GM21423 (cell line): ENCODE measurements around the gene KRT27.
"Not testable (repeated sequence)": the region's sequence is repeated elsewhere in the genome, so short reads cannot be mapped to it uniquely, and the experiment has no call there.

Source experiments
- ATAC-seq: cut with Tn5 transposase; IDR thresholded peaks from one replicate; pipeline ENCODE4 v1.9.1; 2021; ENCODE audit warnings: mild to moderate bottlenecking, moderate library complexity; ENCODE audit not compliant: unreplicated experiment

KRT27 gene, protein sequence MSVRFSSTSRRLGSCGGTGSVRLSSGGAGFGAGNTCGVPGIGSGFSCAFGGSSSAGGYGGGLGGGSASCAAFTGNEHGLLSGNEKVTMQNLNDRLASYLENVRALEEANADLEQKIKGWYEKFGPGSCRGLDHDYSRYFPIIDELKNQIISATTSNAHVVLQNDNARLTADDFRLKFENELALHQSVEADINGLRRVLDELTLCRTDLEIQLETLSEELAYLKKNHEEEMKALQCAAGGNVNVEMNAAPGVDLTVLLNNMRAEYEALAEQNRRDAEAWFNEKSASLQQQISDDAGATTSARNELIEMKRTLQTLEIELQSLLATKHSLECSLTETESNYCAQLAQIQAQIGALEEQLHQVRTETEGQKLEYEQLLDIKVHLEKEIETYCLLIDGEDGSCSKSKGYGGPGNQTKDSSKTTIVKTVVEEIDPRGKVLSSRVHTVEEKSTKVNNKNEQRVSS

DNA sequence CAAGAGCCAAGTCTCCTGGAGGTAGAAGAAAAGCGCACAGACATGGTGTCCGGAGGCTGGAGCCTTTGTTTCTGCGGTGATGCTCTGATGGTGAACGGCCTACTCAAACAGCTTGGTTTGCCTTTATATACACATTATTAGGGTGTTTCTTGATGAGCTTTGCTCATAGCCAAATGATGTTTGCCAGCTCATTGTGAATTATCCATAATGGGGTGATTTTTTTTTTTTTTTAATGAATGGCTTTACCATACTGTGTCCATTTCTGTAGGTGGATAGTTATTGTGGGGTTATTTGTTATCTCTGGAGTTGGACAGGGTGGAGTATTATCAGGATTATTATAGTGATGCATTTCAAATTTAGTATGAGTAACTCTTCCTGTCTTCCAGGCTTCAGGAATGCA, at the start of gene KRT27:
Gene KRT27 (minus strand): TSS at position 101 of the 400 bp plus-strand sequence. CDS start 57 bp downstream, at position 44.
- no peak for ATAC-seq

DNA sequence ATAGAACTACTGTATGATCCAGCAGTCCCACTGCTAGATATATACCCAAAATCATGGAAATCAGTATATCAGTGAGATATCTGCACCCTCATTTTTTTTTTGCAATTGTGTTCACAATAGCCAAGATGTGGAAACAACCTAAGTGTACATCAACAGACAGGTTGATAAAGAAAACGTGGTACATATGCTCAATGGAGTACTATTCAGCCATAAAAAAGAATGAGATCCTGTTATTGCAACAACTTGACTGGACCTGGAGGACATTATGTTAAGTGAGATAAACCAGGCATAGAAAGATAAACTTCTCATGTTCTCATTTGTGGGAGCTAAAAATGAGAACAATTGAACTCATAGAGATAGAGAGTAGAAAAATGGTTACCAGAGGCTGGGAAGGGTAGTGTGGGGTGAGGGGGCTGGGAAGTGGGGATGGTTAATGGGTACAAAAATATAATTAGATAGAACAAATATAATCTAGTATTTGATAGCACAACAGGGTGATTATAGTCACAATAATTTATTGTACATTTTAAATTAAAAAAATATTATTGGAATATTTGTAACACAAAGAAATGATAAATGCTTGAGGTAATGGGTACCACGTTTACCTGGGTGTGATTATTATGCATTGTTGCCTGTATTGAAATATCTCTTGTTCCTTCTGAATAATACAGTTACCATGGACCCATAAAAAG, 47.9 kb upstream of the KRT27 start:
- ATAC-seq = no peak

DNA sequence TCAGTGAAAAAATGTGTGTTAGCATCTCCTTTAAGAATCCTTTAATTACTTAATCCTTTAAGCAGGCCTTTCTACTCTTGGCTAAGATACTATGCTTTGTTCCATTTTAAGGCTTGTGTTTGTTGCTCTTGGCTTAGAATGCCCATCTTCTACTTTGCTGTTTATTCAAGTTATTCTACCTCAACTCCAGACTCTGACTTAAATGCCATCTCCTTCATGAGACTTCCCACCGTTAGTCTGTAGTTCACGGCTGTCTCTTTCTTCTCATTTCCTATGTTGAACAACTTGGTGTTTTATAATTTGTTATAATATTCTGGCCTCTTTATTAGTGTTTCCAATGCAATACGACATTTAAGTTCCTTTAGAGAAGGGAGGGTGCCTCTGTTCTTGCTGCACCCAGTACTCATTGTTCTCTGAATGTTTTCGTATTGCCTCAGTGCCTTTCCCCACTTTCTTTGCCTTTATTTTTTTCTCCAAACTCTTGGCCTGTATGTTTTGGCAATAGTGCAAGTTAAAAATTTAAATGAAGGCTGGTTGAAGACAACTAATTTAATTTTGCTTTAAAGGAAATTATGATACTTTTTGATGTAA, 46.2 kb upstream of the KRT27 start:
- no peak for ATAC-seq

DNA sequence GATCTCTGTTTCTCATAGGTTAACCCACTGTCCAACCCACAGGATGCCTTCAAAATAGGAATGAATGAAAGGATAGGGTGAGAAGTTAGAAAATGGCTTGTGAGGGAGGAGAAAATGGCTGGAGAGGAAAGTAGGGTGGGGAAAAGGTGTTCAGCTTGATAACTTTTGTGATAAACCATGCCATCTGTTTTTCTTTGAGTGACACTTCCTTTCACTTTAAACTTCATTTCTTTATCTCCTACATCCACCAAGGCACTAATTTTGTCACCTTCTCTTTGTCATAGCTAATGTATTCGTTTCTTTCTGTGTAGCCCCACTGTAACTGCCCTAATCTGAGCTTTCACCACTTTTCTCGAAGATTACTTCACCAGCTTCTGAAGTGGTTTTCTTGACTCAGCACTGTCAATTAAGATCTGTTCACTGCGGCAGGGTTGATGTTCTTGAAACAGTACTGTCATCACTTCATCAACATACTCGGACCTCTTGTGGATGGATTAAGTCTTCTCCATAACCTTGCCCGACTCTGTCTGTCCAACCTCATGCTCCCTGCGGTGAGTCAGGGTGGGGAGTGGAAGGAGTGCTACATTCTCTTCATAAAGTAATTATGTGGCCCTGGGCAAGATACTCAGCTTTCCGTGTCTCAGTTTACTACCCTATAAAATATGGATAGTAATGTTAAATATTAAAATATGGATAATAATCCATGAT, 45.5 kb upstream of the KRT27 start:
- no peak for ATAC-seq

DNA sequence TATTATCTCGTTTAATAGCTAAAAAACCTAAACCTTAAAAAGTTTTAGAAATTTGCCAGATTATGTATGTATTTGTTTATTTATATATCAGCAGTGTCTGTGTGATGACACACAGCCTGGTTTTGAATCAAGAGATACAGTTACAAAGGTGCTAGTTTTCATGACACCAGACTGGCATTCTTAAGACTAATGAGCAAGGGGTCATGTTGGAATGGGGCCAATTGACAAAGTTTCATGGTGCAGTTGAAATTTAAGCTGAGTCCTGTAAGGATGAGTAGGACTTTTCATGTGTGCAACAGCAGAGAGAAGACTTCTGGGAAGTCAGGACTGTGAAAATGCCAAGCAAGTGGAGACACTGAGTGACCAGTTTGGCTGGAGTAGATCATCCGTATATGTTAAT, 43.2 kb upstream of the KRT27 start:
- no peak for ATAC-seq

DNA sequence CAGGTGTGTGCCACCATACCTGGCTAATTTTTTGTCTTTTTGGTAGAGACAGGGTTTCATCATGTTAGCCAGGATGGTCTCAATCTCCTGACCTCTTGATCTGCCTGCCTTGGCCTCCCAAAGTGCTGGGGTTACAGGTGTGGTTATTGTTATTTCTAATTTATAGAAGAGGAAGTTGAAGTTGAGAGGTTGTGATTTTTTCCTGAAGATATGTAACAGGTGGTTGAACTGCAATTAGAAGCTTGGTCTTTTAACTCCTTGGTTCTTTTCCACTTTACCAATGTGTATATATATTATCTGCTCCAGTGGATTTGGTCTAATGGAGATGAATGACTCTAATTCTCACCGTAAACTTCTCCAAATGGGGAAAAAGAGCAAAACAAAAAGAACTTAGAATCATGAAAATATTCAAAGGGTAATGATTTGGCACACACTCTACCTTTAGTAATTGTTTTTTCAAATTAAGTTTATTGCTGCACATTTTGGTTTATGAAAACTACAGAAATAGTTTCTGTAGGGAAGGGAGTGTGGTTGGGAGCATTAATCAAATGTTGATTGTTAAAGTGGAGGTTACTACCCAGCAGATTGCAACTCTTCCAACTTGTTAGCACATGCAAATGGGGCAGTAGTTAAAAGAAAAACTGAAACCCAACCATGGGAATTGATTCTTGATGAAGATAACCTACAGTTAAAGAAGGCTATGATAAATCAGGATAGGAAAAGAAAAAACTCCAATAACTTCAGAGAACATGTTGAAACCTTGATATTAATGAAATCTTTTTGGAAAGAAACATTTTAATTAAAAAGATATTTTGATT, 41.9 kb upstream of the KRT27 start:
- ATAC-seq = no peak

DNA sequence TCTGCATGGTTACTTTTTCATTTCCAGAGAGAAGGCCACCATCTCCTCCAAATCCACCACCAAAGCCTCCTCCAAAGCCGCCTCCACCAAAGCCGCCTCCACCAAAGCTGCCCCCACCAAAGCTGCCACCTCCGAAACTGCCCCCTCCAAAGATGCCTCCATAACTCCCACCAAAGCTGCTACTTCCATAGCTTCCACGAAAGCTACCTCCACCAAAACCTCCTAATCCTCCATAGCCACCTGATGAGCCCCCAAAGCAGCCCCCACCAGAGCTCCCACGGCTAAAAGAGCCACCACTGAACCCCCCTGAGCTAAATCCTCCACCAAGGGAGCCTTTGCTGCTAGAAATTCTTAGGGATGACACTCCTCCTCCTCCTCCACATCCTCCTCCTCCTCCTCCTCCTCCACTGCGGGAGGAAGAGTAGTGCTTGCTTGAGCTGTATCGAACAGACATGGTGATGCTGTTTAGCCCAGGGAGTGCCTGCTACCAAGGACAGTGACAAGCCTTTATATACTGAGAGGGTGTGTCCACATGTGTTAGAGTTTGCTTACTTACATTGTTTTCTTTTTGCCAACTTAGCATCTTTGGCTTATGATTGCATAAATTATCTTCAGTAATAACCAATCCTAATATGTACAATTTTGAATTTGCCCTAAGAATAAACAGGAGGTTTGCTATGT, 39.9 kb upstream of the KRT27 start, which contains the start of gene KRT10:
Gene KRT10 (minus strand): TSS at position 483 of the 681 bp plus-strand sequence. CDS start 29 bp downstream, at position 454.
- ATAC-seq = no peak

DNA sequence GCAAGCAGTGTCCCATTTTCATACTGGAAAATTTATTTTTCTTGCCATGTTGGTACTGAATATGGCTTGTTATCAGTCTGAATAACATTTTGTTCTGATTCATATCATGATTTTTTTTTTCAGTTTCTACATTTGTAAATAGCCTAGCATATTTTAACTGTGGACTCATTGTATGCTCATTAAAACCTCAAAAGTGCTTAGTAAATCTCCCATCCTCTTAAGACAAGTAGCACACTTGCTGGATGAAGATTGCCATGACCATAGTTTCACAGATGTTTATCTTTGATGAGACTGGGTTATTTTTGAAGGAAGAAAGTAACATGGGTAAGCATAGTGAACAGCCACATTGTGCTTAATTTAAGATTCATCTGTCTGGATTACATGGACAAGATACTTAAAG, 39.2 kb upstream of the KRT27 start:
- ATAC-seq = no peak

DNA sequence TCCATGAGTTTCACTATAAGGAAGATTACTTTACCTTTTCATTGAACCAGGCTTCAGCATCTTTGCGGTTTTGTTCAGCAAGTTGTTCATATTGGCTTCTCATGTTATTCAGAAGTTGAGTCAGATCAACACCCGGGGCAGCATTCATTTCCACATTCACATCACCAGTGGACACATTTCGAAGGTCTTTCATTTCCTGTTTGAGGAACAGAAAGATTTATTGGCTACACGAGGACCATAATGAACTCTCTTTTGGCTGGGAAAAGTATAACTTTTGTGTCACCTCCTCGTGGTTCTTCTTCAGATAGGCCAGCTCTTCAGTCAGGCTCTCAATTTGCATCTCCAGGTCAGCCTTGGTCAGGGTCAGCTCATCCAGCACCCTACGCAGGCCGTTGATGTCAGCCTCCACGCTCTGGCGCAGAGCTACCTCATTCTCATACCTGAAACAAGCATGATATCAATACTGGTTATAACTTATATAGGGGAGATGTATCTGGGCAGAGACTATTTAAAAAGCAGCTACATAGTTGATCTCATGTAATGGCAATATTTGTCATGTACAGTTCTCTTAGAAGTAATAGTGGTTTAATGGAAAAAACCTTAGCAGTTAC, 38.0 kb upstream of the KRT27 start:
- ATAC-seq = no peak

DNA sequence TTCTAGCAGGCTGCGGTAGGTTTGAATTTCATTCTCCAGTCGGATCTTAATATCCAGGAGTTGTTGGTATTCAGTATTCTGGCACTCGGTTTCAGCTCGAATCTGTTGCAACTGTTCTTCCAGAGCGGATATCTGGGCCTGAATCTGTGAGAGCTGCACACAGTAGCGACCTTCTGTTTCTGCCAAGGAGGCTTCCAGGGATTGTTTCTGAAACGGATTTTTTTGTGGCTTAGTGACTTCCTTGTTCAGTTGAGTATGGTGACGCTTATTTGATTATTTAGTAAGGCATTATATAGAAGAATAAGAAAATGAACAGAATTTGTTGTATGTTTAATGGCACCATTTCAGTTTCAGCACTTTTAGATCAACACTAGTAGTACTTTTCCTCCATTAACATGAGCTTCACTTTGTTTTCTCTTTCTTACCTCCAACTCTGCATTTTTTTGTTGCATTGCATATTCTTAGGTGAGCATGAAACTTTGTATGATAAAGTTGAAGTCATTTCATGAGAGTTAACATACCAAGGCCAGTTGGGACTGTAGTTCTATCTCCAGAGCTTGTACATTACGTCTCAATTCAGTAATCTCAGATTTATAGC, 37.3 kb upstream of the KRT27 start:
- ATAC-seq = no peak

DNA sequence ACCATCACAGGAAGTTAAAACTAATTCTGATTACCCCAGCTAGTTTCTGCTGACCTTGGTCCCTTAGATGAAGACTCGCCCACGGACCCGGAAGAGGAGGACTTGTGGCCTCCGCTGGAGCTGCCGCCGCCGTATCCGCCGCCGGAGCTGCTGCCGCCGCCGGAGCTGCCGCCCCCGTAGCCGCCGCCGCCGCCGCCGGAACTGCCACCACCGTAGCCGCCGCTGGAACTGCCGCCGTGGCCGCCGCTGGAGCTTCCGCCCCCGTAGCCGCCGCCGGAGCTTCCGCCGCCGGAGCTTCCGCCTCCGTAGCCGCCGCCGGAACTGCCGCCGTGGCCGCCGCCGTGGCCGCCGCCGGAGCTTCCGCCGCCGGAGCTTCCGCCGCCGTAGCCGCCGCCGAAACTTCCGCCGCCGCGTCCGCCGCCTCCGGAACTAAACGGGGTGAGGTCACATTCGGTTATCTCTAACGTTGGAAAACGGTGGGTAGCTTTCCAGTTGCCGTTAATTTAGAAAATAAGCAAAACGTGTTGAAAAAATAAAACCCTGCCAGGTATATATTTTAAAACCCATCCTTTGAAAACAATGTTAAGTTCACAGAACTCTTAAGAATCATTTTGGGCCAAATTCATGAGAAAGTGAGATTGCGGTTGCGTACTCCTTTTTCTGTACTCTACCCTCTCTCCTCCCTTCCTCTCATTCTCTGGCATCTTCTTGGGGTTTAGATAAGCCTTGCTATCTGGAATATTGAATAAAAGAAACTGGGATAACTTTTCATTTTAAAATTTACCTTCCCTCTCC, 36.6 kb upstream of the KRT27 start:
- peak; percentile 80 for ATAC-seq

DNA sequence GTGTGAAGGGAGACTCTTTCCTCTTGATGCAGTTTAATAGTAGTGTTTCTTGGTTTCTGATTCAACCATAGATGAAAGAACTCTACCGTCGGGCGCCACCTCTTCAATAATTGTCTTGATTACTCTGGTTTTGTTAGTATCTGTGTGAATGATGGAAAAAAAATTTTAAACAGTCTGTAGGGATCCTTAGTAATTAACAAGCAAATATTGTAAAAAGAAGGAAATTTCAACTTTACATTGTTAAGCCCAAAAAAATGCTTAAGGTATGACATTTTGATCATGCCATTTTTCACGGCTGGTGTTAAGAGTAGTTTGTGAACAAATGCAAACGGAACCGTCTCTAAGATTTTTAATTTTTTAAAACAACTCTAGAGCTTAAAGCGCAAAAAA, 36.0 kb upstream of the KRT27 start:
- ATAC-seq = no peak

DNA sequence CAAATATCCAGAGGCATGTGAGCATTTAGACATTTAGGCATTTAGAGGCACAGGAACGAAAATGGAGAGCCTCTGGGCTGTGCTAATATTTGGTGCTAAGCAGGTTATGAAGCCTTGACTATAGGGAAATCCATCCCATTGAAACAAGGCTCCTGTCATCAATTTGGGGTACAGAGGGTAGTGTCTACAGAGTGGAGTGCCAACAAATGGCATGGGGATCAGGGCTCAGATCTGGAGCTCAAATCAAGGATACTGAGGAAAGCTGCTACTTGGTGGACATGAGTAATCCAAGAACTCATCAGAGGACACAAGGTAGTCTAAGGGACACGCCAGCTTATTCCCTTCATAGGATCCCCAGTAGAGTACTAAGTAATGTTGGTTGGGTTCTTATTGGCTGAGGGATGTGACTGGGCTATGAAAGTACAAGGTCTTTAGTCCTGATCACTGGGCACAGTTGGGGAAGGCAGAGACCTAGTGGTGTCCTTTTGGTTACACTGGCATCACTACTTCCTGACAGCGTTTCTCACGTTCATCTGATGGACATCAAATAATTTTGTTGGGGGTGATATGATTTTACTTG, 34.8 kb upstream of the KRT27 start:
- no peak for ATAC-seq

DNA sequence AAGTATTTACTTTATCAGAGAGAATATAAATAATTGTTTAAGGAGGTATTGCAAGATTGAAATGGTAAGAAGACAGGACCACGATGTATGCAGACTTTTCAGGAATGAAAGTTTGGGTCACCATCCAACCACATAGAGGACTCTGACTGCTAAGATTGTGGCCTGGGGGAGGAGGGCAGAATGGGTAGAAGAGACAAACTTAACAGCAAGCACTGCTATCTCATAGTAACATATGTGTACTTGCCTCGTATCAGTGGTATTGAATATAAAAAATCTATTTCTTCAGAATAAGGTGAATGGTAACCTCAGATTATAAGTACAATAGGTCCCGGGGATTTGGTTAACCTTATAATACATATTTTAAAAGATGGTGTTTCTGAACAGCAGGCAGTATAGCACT, 34.2 kb upstream of the KRT27 start:
- no peak for ATAC-seq

DNA sequence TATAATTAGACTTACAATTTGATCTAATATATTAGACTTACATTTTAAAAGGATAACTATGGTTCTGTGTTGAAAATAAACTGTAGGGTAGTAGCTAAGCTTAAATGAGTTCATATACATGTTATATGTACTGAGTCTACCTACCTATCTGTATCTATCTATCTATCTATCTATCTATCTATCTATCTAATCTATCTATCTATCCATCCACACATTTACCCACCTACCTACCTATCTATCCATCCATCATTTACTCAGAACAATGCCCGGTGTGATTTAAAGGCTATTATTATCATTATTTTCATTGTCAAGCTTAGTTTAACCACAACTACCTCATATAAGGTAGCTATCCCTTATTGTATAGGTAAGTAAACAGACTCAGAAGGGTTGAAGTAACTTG, 33.0 kb upstream of the KRT27 start:
- ATAC-seq = no peak

DNA sequence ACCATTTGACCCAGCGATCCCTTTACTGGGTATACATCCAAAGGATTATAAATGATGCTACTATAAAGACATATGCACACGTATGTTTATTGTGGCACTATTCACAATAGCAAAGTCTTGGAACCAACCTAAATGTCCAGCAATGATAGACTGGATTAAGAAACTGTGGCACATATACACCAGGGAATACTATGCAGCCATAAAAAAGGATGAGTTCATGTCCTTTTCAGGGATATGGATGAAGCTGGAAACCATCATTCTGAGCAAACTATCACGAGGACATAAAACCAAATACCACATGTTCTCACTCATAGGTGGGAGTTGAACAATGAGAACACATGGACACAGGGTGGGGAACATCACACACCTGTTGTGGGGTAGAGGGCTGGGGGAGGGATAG, 32.3 kb upstream of the KRT27 start:
- not testable (repeated sequence) for ATAC-seq

DNA sequence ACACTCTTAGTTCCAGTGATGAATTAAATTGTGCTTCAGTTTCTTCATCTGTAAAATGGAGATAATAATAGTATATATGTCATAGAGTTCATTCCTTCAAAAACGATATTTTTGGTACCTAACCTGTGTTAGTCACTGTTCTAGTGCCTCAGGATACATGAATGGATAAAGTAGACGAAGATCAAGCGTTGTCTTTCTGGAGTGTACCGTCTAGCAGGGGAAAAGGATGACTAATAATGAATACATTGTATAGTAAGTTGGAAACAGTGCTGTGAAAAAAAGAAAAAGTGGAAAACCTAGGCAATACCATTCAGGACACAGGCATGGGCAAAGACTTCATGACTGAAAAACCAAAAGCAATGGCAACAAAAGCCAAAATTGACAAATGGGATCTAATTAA, 31.5 kb upstream of the KRT27 start:
- no peak for ATAC-seq

DNA sequence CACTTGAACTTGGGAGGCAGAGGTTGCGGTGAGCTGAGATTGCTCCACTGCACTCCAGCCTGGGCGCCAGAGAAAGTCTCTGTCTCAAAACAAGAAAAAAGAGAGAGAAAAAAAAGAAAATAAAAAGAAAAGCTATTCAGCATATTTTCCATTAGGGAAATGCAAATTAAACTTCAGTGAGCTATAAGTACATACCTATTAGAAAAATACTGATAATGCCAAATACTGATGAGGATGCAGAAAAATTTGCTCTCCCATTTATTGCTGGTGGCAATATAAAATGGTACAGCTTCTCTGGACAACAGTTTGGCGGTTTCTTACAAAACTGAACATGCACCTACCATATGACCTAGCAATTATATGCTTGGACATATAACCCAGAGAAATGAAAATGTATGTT, 30.3 kb upstream of the KRT27 start:
- ATAC-seq = no peak
